HG03342 (cell line): ENCODE measurements around the gene CPEB4.

Experiments used
- ATAC-seq: cut with Tn5 transposase; IDR thresholded peaks from one replicate; pipeline ENCODE4 v1.9.1; 2021; ENCODE audit warnings: mild to moderate bottlenecking, moderate library complexity; ENCODE audit not compliant: unreplicated experiment

Gene CPEB4

DNA sequence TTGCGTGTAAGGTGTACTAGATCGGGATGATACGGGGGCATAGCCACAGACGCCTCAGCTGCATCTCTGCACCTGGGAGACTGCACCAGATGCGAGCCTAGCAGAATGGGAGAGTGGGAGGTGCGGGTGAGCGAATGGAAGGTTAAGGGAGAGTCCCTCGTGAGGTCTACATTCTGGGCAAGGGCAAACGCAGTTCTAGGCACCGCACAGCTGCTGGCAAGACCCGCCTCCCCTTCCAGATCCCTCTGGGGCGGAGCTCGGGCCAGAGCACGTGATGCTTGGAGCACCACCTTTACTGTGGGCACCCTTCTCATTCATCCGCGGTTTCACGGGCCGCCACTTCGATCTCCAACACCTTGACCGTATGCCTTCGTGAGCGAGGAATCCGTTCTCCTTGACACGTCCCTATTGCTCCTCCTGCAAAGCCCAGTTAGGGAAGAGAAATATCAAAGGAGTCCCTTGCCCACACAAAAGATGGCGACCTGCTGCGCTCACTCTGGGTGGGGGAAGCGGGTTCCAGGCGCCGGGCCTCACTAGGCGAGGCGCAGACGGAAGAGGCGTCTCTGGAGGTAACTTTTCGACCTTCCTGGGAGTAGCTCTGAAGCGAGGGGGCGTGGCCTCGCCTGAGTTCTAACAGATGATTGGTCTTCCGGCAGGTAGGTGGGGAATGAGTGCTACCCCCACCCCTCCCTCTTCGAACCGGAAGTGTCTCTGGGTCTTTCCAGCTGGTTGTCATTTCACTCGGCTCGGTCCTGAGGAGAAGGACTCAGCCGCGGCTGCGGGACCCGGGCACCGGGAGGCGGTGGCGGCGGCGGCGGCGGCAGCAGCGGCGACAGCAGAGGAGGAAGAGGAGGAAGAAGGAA, at the start of gene CPEB4:
Gene CPEB4, plus strand, starts transcription at position 740 of the 863 bp plus-strand sequence. CDS start 1,385 bp downstream, outside the sequence.
- peak; percentile 88 for ATAC-seq

DNA sequence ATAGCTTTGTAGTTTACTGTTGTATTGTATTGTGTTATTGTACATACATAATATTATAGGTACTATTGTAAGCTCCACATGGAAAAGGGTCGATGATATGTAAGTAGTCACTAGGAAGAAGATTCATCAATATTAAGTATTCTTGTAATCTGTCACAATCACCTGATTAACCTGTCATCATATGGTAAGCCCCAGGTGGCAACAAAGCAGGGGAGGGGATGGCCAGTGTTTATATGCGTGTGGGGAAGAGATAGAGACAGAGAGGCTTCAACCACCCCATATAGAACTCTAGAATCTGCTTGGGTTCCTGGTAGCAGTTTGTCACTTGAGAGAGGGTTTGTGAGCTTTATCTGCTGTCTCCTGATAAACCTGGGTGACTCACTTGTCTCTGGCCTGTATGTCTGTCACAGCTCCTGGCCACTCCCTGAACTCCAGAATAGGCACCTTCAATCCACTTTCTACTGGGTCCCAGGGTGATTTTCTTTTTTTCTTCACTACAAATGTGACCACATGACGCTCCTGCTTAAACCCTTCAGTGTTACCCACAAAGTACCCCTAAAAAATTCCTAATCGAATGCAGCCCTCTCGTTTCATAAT, 48.9 kb upstream of the CPEB4 start:
- ATAC-seq: no peak

DNA sequence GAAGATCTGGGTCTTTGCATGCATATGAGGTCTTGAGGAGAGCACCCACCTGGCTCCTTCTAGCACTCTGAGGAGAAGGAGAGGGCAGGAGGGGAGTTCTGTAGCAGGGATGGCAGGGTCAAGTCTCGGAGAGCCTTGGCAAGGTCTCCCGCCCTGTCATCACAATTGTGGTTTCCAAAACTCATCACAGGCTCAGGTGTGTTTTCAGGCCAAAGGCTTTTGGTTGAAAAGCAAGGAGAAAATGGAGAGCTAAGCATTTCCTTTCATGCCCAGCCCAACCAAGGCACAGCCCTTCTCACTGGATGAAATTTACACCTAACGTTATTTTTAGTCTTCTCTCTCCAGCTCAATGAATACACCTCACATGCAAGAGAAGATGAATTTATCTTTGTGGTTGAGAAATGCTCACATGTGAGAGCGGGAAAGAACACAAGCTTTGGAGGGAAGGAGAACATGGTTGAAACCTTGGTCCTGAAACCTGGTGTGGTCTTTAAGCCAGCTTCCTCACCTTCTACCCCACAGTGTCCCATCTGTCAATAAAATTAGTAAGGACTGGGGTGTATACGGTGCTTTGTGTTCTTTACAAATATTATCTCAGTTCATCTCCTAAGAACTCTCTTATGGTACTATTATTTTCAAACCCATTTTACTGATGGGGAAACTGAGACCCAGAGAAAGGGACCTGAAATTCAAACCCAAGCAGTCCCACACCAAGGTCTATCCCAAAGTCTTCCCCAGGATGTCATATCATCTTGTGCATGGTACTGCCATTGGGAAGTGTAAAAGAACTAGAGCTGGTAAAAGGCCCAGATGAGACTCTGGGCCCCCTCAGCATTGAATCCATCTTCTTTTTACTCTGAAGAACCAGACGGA, 47.8 kb upstream of the CPEB4 start:
- ATAC-seq: no peak

DNA sequence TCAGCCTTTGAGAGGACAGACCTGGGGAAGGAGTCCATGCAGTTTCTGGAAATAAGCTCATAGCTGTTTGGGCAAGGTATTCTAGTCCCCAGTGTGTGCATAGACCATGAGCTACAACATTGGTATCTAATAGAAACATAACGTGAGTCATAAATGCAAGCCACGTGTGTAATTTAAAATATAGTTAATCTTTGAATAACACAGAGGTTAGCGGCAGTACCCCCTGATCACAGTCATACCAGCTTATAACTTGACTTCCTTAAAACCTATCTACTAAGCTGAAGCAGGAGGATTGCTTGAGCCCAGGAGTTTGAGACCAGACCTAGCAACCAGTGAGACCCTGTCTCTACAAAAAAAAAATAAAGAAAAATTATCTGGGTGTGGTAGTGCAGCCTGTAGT, 46.4 kb upstream of the CPEB4 start:
- ATAC-seq: no peak

DNA sequence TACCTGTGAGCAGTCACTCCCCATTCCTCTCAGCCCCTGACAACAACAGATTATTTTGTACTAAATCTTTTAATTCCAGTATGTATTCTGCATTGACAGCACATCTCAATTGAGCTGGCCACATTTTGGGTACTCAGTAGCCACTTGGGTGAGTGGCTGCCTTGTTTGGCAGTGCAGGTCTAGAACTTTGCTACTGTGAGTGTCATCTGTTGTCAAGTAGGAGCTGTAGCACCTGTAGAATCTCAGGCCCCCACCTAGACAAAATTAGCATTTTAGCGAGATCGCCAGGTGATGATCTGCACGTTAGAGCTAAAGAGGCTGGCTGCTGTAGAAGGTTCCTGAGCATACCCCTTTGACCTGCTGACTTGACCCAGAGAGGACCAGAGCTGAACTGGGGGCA, 44.4 kb upstream of the CPEB4 start:
- ATAC-seq: no peak

- no peak for ATAC-seq
Observed at GRCh38 chr5:173845321-173845720, 42.8 kb upstream of the CPEB4 start.

DNA sequence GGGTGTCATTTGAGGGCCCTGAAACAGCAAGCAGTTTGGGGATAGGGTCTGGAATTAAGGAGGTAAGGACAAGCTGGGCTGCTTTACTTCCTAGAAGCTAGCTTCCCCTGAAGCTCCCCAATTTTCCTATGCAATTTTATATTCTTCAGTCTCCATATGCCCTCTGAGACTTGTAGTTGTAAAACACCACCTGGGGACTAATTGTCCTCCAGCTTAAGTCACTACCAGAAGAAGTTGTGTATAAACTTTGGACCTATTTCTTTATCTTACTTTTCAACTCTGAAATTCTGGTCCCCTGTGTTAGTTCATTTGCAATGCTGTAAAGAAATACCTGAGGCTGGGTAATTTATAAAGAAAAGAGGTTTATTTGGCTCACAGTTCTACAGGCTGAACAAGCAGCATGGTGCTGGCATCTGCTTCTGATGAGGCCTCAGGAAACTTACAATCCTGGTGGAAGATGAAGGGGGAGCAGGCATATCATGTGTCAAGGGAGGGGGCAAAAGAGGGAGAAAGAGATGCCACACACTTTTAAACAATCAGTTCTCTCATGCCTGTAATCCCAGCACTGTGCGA, 41.1 kb upstream of the CPEB4 start:
- ATAC-seq: no peak

GRCh38 chr5:173848986-173849596, 39.1 kb upstream of the CPEB4 start:
- no peak for ATAC-seq

- ATAC-seq: no peak
Observed at GRCh38 chr5:173849908-173850307, 38.2 kb upstream of the CPEB4 start.

- ATAC-seq: no peak
Observed at GRCh38 chr5:173850659-173851058, 37.5 kb upstream of the CPEB4 start.

DNA sequence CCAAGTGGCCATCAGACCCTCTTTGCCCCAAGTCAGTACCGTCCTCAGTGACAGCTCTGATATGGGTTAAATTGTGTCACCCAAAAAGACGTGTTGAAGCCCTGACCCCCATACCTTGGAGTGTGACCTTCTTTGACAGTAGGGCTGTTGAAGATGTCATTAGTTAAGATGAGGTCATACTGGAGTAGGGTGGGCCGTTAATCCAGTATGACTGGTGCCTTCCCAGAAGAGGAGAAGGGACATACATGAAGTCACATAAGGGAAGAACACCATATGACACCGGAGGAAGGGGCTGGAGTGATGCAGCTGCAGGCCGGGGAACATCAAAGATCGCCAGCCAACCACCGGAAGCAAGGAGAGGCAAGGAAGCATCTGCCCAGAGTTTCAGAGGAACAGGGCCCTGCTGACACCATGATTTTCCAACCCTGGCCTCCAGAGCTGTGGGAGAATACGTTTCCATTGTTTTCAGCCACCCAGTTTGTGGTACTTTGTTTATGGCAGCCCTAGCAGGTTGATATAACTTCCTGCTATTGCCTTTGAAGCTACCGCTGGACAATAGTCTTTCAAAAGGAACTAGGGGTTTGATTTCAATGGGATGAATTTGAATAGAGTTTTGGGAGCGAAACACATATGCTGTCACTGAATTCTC, 36.4 kb upstream of the CPEB4 start:
- no peak for ATAC-seq

- no peak for ATAC-seq
Observed at GRCh38 chr5:173852790-173853359, 35.3 kb upstream of the CPEB4 start.

- no peak for ATAC-seq
Observed at GRCh38 chr5:173853370-173854131, 34.6 kb upstream of the CPEB4 start.

DNA sequence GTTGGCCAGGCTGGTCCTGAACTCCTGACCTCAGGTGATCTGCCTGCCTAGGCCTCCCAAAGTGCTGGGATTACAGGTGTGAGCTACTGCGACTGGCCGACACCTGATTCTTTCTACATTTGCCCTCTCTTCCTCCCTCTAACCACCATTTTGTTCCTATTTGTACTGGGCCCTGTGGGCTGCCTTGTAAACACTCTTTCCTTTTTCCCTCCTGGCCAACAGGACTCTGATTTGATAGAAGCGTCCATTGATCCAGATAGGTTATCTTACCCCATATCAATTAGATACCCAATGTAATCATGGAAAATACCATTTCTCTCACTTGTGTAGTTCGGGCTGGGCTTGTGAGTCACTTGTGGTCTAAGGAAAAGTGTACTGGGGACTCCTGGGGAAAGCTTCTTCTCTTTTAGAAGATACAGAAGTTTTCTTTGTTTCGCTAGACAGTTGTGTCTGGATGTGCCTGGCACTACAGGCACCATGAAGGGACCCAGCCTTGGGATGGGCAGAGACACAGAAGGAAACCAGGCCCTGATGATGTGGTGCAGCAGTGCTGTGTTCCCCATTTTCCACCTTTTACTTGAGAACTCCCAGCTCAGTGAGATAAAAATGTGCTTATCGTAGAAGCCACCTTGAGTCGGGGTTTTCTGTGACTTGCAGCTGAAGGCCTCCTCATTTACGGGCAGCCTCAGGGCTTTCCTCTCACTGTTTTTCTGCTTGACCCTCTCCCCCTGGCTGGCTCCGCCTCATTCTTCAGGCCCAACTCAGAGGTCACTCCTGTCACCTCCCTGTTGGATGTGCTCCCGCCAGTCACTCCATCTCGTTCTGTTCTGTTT, 32.8 kb upstream of the CPEB4 start:
- no peak for ATAC-seq

DNA sequence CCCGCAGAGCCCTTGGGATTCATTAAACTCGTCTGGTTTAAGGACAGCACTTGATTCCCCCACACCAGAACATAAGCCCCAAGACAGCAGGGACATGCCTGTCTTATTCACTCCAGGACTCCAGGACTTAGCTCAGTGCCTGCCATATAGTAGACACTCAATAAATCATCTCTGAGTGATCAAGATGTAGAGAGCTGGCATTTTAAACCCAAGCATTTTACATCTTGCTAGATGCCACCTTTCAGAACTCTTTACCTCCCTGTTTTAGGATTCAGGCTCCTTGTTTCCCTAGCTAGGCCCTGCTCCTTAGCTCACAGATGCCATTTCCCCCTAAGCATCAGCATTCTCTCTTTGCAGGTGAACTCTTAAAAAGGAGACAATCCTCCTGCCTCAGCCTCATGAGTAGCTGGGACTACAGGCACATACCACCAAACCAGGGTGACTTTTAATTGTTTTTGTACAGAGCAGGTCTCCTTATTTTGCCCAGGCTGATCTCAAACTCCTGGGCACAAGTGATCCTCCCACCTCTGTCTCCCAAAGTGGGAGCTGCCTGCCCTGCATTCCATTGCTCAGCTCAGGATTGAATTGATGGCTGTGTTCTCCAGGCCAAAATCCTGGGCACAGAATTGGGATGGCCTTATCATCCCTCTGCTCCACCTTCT, 32.0 kb upstream of the CPEB4 start:
- ATAC-seq: no peak

- no peak for ATAC-seq
Observed at GRCh38 chr5:173857234-173857633, 30.9 kb upstream of the CPEB4 start.

DNA sequence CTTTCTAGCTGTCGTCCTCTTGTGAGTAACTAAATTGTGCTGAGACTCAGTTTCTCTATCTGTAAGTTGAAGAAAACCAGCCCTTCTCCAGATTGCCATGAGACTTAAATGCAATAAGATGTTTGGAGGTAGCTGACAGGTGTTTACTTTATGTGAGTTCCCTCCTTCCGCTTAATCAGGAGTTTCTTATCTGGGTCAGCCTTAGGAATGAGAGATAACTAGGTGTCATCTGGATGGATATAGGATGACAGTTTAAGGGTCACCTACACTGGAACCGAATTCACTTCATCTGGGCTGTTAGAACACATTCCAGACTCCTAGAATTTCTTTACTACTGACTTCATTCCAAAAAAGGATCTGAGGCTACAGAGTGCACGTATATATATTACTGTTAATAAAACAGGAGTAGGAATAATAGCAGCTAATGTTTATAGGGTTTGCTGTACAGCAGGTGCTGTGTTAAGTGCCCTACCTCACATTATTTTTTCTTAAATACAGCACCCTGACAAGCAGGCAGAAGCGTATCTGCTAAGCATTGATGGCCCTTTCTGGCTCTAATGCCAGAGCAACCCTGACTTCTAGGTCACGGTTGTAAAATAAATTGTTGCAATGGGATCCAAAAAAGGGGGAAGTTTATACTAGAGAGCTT, 30.0 kb upstream of the CPEB4 start:
- ATAC-seq: no peak
